Mesendoderm (in vitro differentiated cells): ENCODE measurements around the gene CHST1.

Experiments
- DNase-seq: peaks from one replicate; pipeline ENCODE4 v3.0.0; 2013
- H2AK5ac ChIP-seq: 2 replicates; pipeline ENCODE4 v1.6.1; 2013; ENCODE audit warnings: low read length, inconsistent platforms
- H2BK120ac ChIP-seq: 2 replicates; pipeline ENCODE4 v1.6.1; 2013; ENCODE audit warnings: low read depth, mild to moderate bottlenecking, low read length, moderate library complexity, mixed read lengths
- H2BK15ac ChIP-seq: replicated peaks from 2 replicates; pipeline ENCODE4 v1.6.1; 2013; ENCODE audit warnings: low read depth, mild to moderate bottlenecking, moderate library complexity
- H2BK5ac ChIP-seq: 2 replicates; pipeline ENCODE4 v1.6.1; 2013; ENCODE audit warnings: low read length, inconsistent platforms
- H3K18ac ChIP-seq: 2 replicates; pipeline ENCODE4 v1.6.1; 2013; ENCODE audit warnings: mild to moderate bottlenecking, low read length, mixed read lengths
- H3K23ac ChIP-seq: one replicate; pipeline ENCODE4 v1.6.1; 2013; ENCODE audit warnings: low read length
- H3K27ac ChIP-seq: 2 replicates; pipeline ENCODE4 v1.5.1; 2013; ENCODE audit warnings: low read depth, mild to moderate bottlenecking, inconsistent platforms, low read length, moderate library complexity
- H3K27me3 ChIP-seq: 2 replicates; pipeline ENCODE4 v1.6.1; 2013; ENCODE audit warnings: low read length, control low read depth, mild to moderate bottlenecking, inconsistent platforms; ENCODE audit not compliant: insufficient read depth, poor library complexity
- H3K36me3 ChIP-seq: 2 replicates; pipeline ENCODE4 v1.6.1; 2013; ENCODE audit warnings: low read length, inconsistent platforms; ENCODE audit not compliant: control insufficient read depth, insufficient read depth
- H3K4ac ChIP-seq: one replicate; pipeline ENCODE4 v1.6.1; 2013; ENCODE audit warnings: low read depth, mild to moderate bottlenecking, low read length, moderate library complexity
- H3K4me1 ChIP-seq: 2 replicates; pipeline ENCODE4 v1.6.1; 2013; ENCODE audit warnings: low read depth, low read length, inconsistent platforms; ENCODE audit not compliant: control insufficient read depth
- H3K4me2 ChIP-seq: 2 replicates; pipeline ENCODE4 v1.6.1; 2013; ENCODE audit warnings: low read length
- H3K4me3 ChIP-seq: 2 replicates; pipeline ENCODE4 v1.5.1; 2013; ENCODE audit warnings: mild to moderate bottlenecking, low read length
- H3K56ac ChIP-seq: one replicate; pipeline ENCODE4 v1.6.1; 2013; ENCODE audit warnings: low read length
- H3K79me1 ChIP-seq: 2 replicates; pipeline ENCODE4 v1.6.1; 2013; ENCODE audit warnings: low read length, inconsistent platforms
- H3K79me2 ChIP-seq: 2 replicates; pipeline ENCODE4 v1.6.1; 2013; ENCODE audit warnings: mild to moderate bottlenecking, low read length; ENCODE audit not compliant: control insufficient read depth, insufficient read depth
- H3K9ac ChIP-seq: 2 replicates; pipeline ENCODE4 v1.6.1; 2013; ENCODE audit warnings: low read length, inconsistent platforms
- H4K5ac ChIP-seq: one replicate; pipeline ENCODE4 v1.6.1; 2013; ENCODE audit warnings: low read length
- H4K8ac ChIP-seq: one replicate; pipeline ENCODE4 v1.6.1; 2013; ENCODE audit warnings: low read depth, mild to moderate bottlenecking, control low read depth, low read length, moderate library complexity
- WGBS: extraction: QIAGEN DNeasy Blood & Tissue Kit; methylation state at CpG from one replicate; pipeline ENCODE4 v1.1.7; 2013; ENCODE audit warnings: low lambda C conversion rate, missing lambda C conversion rate; ENCODE audit not compliant: insufficient coverage; ENCODE audit errors: extremely low coverage; 5-methylcytosine and 5-hydroxymethylcytosine counted together

Gene CHST1

GRCh38 chr11:45659818-45660160, 5.6 kb downstream of the CHST1 start:
- Histone ChIP-seq H3K27me3 (no peaks in the 10 kb centered on the region), H3K79me1 (no peaks in the 10 kb centered on the region)
- WGBS = no CpG with 5 or more reads among the region's 4 CpGs

DNA sequence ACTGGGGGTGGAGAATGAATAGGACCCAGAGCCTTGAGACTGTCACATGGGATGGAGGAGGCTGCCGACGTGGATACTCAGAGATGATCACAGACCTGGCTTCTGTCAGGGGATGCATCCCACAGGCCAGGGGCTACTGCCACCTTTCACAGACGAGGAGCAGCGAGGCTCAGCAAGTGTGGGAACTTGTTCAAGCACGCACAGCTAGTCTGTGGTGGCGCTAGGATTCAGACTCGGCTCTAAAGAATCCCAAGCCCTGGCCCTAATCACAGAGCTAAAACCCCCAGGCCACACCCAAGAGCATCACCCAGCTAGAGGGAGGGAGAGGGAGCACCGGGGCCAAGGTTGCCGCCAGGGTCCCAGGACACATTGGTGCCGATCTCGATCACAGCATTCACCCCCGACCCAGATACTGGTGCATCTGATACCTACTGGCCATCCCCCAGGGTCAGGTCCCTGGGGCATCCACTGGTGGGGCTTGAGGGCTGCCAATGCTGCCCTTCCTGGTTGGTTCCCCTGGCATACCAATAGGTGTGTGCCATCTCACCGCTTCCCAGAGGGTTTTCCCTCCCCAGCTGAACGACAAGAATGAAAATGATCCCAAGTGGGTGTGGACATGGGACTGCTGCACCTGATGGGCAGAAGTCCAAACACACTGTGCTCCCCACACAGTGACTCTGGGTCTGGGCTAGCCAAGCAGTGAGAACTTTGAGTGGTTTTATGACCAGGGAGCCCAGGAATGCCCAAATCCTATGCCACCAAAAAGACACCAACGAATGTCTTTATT, 6.2 kb downstream of the CHST1 start:
- H3K9ac ChIP-seq = no peak overlapping the region
- no peak overlapping the region for H2BK15ac ChIP-seq
- H3K4me2 ChIP-seq = no peak overlapping the region
- H3K79me2 ChIP-seq = no peaks in the 10 kb centered on the region
- no peak overlapping the region for H2BK5ac ChIP-seq
- no peak for DNase-seq
- H3K36me3 ChIP-seq = no peaks in the 10 kb centered on the region
- peaks cover 13% of the 10 kb centered on the region for H3K4me1 ChIP-seq
- H4K5ac ChIP-seq = no peak overlapping the region
- no peaks in the 10 kb centered on the region for H3K79me1 ChIP-seq
- peak overlapping the region; percentile 9 for H3K56ac ChIP-seq
- H3K27me3 ChIP-seq = no peaks in the 10 kb centered on the region
- H4K8ac ChIP-seq = no peak overlapping the region
- no peak overlapping the region for H3K18ac ChIP-seq
- no peak overlapping the region for H2BK120ac ChIP-seq
- H2AK5ac ChIP-seq = no peak overlapping the region
- no peak overlapping the region for H3K23ac ChIP-seq
- H3K4ac ChIP-seq = no peak overlapping the region
- no peak overlapping the region for H3K27ac ChIP-seq
- no CpG with 5 or more reads among the region's 15 CpGs for WGBS
- H3K4me3 ChIP-seq = no peak overlapping the region

More at GRCh38 chr11:45659818-45660160, 5.6 kb downstream of the CHST1 start:
- H3K36me3 ChIP-seq = no peaks in the 10 kb centered on the region
- peaks cover 12% of the 10 kb centered on the region for H3K4me1 ChIP-seq
- no peak overlapping the region for H3K4me3 ChIP-seq
- no peak overlapping the region for H3K4ac ChIP-seq
- no peak overlapping the region for H2AK5ac ChIP-seq
- H3K27ac ChIP-seq = no peak overlapping the region
- no peak overlapping the region for H2BK5ac ChIP-seq
- H3K18ac ChIP-seq = no peak overlapping the region
- no peak overlapping the region for H2BK15ac ChIP-seq
- H3K56ac ChIP-seq = no peak overlapping the region
- H3K79me2 ChIP-seq = no peaks in the 10 kb centered on the region
- H3K4me2 ChIP-seq = no peak overlapping the region
- H2BK120ac ChIP-seq = no peak overlapping the region
- H4K5ac ChIP-seq = no peak overlapping the region
- no peak overlapping the region for H3K9ac ChIP-seq
- no peak overlapping the region for H3K23ac ChIP-seq
- H4K8ac ChIP-seq = no peak overlapping the region
- DNase-seq = no peak

DNA sequence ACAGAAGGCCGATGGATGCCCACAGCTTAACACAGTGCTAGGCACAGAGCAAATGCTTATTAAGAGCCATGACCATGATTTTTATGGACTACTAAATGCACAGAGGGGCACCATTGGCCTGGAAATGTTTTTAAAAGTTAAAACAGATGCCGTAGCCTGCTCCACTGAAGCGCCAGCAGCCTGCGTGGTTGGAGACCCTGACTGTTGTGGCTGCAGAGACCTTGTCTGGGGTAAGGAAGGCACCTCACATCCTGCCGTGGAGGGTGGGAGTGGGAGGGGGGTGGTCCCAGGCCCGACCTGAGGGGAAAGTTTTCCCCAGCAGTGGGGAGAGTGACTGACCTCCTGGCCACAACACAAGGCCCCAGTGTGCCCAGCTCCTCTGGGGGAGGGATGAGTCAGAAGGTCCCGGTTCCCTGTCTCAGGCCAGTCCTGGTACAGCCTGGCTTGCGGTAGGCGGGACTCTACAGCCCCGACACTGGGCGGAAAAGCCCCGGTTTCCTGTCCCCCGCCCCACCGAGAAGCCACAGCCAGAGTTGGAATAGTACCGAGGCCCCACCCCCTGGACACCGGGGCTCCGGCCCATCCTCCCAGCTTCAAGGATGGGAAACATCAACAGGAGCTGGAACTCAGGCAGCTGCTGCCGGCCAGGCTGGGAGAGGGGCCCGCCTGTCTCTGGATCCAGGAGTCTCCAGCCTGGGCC, 7.0 kb downstream of the CHST1 start:
- Histone ChIP-seq H2BK120ac (no peak overlapping the region), H3K79me1 (no peaks in the 10 kb centered on the region), H2AK5ac (no peak overlapping the region), H4K8ac (no peak overlapping the region), H3K4me1 (peaks cover 13% of the 10 kb centered on the region), H2BK5ac (no peak overlapping the region), H3K18ac (peak overlapping the region; percentile 33), H3K36me3 (no peaks in the 10 kb centered on the region), H3K4me3 (no peak overlapping the region), H3K4ac (no peak overlapping the region), H3K23ac (no peak overlapping the region), H4K5ac (peak overlapping the region; percentile 27), H3K79me2 (no peaks in the 10 kb centered on the region), H3K4me2 (no peak overlapping the region), H2BK15ac (no peak overlapping the region), H3K27ac (no peak overlapping the region), H3K27me3 (no peaks in the 10 kb centered on the region), H3K56ac (peak overlapping the region; percentile 66), H3K9ac (peak overlapping the region; percentile 35)
- WGBS = no CpG with 5 or more reads among the region's 19 CpGs
- DNase-seq = peak; percentile 80

DNA sequence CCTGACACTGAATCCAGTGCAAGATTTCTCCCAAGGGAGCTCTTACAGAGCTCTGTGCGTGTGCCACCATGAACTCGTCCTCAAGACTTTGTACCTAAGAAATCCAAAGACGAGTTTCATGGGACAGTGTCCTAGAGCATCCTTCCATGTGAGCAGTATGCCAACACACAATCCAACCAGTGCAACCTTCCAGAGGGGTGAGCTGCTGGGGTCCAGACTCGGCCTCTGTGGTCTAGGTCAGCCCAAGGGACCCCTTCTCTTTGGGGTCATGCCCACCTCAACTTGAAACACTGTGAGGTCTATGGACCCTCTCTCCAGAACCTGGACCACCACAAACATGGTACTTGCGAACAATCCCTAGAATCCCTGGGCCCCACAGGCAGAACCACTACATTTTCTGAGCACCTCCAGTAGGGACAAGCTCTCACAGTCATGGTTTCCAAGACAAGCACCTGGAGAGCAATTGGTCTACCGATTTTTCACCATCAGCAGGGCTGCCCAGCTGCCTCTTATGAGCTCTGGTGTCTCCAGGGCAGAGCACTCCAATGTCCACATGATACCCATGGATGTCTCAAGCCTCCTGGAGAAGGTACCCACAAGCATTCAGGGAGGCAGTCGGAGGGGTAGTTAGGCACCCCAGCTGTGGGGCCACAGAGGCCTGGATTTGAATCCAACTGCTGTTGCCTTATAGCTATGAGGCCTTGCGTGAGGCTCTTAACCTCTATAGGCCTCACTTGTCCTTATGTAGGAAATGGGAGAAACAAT, 7.7 kb downstream of the CHST1 start:
- Histone ChIP-seq H3K36me3 (no peaks in the 10 kb centered on the region), H3K56ac (no peak overlapping the region), H3K4ac (no peak overlapping the region), H3K23ac (no peak overlapping the region), H4K8ac (no peak overlapping the region), H3K27ac (no peak overlapping the region), H3K79me1 (no peaks in the 10 kb centered on the region), H3K4me1 (peaks cover 10% of the 10 kb centered on the region), H2AK5ac (no peak overlapping the region), H3K18ac (no peak overlapping the region), H2BK15ac (no peak overlapping the region), H2BK120ac (no peak overlapping the region), H2BK5ac (no peak overlapping the region), H3K79me2 (no peaks in the 10 kb centered on the region), H3K4me2 (no peak overlapping the region), H3K27me3 (no peaks in the 10 kb centered on the region), H3K4me3 (no peak overlapping the region), H3K9ac (no peak overlapping the region), H4K5ac (peak overlapping the region; percentile 27)
- no peak for DNase-seq
- no CpG with 5 or more reads among the region's 8 CpGs for WGBS

- H3K4me3 ChIP-seq = no peak overlapping the region
These were observed 9.6 kb downstream of the CHST1 start for GRCh38 chr11:45655831-45656230.

More at GRCh38 chr11:45655831-45656230, 9.6 kb downstream of the CHST1 start:
- no peak for DNase-seq
- Histone ChIP-seq H3K9ac (no peak overlapping the region), H4K8ac (no peak overlapping the region), H3K27ac (no peak overlapping the region), H3K4ac (no peak overlapping the region), H3K18ac (no peak overlapping the region), H2BK5ac (no peak overlapping the region), H3K79me2 (no peaks in the 10 kb centered on the region), H3K56ac (no peak overlapping the region), H2AK5ac (no peak overlapping the region), H3K79me1 (no peaks in the 10 kb centered on the region), H2BK120ac (no peak overlapping the region), H4K5ac (no peak overlapping the region), H3K4me2 (no peak overlapping the region), H3K27me3 (no peaks in the 10 kb centered on the region), H3K4me1 (peaks cover 6% of the 10 kb centered on the region), H3K23ac (no peak overlapping the region), H2BK15ac (no peak overlapping the region), H3K36me3 (no peaks in the 10 kb centered on the region)
- no CpG with 5 or more reads among the region's 6 CpGs for WGBS
